ENCODE measurements around the gene MICU1.

DNA sequence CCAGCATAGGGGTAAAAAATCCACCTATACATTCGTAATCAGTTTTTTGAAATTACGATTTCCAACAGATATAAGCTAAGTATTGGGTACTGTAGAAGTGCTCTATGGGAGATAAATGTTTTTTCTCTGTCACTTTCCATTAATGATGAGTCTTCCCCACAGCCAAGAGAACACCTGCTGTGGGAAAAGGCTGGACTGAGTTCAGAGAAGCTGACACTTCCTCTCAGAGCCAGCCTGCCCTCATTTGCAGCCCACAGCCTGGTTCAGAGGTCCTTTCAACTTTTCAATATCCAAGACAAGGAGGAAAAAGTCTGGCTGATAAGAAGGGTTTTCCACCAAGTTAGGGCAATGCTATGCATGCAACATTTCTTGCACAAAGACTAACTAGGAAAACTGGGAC is 206.6 kb downstream of the MICU1 start:
- TF ChIP-seq POLR2A (IDR thresholded peaks at IDR 0.05), result no peak
- TF ChIP-seq, protein P1, sequence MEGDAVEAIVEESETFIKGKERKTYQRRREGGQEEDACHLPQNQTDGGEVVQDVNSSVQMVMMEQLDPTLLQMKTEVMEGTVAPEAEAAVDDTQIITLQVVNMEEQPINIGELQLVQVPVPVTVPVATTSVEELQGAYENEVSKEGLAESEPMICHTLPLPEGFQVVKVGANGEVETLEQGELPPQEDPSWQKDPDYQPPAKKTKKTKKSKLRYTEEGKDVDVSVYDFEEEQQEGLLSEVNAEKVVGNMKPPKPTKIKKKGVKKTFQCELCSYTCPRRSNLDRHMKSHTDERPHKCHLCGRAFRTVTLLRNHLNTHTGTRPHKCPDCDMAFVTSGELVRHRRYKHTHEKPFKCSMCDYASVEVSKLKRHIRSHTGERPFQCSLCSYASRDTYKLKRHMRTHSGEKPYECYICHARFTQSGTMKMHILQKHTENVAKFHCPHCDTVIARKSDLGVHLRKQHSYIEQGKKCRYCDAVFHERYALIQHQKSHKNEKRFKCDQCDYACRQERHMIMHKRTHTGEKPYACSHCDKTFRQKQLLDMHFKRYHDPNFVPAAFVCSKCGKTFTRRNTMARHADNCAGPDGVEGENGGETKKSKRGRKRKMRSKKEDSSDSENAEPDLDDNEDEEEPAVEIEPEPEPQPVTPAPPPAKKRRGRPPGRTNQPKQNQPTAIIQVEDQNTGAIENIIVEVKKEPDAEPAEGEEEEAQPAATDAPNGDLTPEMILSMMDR (IDR thresholded peaks at IDR 0.05), result no peak
